ENCODE results near the gene TLE5. TPM values are rescaled to one million over a fixed set of nuclear protein-coding genes. Genes with fewer than 3 reads are reported as not detected.
A peak's percentile ranks its signal among the peaks of the same experiment; 100 is the strongest.

The TLE5 gene
- total and polyA plus RNA-seq, 9 of the 15 experiments (the other 6 are each of a cell fraction or from before 2014, with no cell fraction given), result 2.0 to 347 (median 235) TPM

DNA sequence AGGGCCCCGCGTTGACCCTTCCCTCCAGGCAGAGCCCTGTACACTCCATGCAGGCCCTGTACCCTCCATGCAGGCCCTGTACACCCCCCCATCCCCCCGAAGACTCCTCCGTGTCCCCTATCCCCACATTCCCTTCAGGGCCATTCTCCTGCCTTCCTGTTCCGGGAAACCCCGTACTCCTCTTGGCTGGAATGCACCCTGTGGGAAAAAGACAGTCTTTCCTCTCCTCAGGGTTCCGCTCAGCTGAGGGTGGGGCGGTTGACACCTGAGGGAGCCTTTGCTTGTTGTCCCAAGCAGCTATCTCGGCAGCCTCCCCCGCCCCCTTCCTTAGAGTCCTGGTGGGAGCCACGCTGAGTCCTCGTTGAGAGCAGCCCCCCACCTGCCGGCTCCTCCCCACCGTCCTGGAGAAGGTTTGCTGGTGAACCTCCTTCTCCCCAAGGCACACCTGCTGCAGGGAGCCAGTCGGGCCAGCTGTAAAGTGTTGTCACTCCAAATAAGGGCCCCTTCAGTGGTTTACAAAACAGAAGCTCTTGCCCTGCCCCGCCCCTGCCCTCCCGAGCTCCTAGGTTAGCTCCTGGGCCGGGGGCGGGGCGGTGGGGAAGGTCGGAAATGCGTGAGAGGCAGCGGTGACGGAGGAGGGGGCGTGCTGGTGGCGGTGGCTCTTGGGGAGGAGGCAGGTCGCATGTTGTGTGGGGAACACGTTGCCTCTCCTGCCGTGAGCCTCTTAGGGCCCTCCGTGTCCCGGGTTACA is 33.3 kb upstream of the TLE5 start (continued):
- TF ChIP-seq VEZF1 (CRISPR knock-in tag; IDR thresholded peaks at IDR 0.05) (peak; percentile 37; the same call in 1 of the 2 replicates), ZBED1 (IDR thresholded peaks at IDR 0.05) (no peak), POLR2AphosphoS2 (IDR thresholded peaks at IDR 0.05; ENCODE audit: low read length) (no peak), FOXO4 (CRISPR knock-in tag; IDR thresholded peaks at IDR 0.05) (no peak), CREM (IDR thresholded peaks at IDR 0.05; ENCODE audit: low read depth) (peak; percentile 59), KLF6 (CRISPR knock-in tag; IDR thresholded peaks at IDR 0.05; ENCODE audit: borderline replicate concordance) (no peak)
- TF ChIP-seq, protein P1, sequence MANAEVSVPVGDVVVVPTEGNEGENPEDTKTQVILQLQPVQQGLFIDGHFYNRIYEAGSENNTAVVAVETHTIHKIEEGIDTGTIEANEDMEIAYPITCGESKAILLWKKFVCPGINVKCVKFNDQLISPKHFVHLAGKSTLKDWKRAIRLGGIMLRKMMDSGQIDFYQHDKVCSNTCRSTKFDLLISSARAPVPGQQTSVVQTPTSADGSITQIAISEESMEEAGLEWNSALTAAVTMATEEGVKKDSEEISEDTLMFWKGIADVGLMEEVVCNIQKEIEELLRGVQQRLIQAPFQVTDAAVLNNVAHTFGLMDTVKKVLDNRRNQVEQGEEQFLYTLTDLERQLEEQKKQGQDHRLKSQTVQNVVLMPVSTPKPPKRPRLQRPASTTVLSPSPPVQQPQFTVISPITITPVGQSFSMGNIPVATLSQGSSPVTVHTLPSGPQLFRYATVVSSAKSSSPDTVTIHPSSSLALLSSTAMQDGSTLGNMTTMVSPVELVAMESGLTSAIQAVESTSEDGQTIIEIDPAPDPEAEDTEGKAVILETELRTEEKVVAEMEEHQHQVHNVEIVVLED (CRISPR knock-in tag; IDR thresholded peaks at IDR 0.05), result no peak
- TF ChIP-seq, protein P2, sequence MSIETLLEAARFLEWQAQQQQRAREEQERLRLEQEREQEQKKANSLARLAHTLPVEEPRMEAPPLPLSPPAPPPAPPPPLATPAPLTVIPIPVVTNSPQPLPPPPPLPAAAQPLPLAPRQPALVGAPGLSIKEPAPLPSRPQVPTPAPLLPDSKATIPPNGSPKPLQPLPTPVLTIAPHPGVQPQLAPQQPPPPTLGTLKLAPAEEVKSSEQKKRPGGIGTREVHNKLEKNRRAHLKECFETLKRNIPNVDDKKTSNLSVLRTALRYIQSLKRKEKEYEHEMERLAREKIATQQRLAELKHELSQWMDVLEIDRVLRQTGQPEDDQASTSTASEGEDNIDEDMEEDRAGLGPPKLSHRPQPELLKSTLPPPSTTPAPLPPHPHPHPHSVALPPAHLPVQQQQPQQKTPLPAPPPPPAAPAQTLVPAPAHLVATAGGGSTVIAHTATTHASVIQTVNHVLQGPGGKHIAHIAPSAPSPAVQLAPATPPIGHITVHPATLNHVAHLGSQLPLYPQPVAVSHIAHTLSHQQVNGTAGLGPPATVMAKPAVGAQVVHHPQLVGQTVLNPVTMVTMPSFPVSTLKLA (conservative IDR thresholded peaks at IDR 0.05), result peak in 1 of 2 experiments; percentile 59; a peak in 2 of 4 replicates
- TF ChIP-seq, protein P3, sequence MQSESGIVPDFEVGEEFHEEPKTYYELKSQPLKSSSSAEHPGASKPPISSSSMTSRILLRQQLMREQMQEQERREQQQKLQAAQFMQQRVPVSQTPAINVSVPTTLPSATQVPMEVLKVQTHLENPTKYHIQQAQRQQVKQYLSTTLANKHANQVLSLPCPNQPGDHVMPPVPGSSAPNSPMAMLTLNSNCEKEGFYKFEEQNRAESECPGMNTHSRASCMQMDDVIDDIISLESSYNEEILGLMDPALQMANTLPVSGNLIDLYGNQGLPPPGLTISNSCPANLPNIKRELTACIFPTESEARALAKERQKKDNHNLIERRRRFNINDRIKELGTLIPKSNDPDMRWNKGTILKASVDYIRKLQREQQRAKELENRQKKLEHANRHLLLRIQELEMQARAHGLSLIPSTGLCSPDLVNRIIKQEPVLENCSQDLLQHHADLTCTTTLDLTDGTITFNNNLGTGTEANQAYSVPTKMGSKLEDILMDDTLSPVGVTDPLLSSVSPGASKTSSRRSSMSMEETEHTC (IDR thresholded peaks at IDR 0.05), result no peak

All from K562 (cell line).